ENCODE data around the gene TOMM70.
"Not testable (repeated sequence)": the region's sequence is repeated elsewhere in the genome, so short reads cannot be mapped to it uniquely, and the experiment has no call there.

Gene TOMM70

DNA sequence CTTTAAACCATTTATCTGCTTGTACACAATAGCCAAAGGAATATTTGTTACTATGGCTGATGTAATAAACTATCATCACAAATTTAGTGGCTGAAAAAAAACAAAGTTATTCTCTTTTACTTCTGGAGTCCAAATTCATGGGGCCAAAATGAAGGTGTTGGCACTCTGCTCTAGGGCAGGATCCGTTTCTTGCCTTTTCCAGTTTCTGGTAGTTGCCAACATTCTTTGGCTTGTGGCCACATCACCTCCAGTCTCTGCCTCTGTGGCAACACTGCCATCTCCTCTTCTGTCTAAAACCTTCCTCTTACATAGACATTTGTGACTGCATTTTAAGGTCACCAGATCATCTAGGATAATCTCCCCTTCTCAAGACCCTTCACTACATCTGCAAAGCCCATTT lies 39.0 kb downstream of the TOMM70 start:
- no peak for DNase-seq

- no peak for DNase-seq
Measured at GRCh38 chr3:100360757-100361496, 40.0 kb downstream of the TOMM70 start.

DNA sequence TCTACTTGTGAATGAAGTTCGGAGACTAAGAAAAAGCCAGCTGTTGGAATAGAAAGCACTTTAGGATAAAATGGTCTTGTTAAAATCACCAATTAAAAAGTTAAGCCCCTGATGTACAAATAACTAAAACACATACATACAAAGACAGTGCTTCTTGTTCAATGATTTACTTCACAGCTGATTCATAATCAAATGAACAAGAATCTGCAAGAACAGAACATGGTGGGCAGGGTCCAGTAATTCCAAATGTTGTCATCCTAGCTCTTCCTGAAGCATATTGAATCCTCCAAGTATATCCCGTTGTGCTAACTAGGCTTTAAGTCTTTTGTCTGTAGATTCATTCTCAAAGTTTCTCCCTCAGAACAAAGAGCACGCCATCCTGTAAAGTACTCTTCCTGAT lies 41.9 kb downstream of the TOMM70 start:
- no peak for DNase-seq

- no peak for DNase-seq
Measured at GRCh38 chr3:100358413-100358812, 42.5 kb downstream of the TOMM70 start.

GRCh38 chr3:100354850-100355249 lies 46.0 kb downstream of the TOMM70 start:
- no peak for DNase-seq

- no peak for DNase-seq
Measured at GRCh38 chr3:100352296-100353231, 48.3 kb downstream of the TOMM70 start.

- not testable (repeated sequence) for DNase-seq
Measured at GRCh38 chr3:100351770-100352169, 49.1 kb downstream of the TOMM70 start.

DNA sequence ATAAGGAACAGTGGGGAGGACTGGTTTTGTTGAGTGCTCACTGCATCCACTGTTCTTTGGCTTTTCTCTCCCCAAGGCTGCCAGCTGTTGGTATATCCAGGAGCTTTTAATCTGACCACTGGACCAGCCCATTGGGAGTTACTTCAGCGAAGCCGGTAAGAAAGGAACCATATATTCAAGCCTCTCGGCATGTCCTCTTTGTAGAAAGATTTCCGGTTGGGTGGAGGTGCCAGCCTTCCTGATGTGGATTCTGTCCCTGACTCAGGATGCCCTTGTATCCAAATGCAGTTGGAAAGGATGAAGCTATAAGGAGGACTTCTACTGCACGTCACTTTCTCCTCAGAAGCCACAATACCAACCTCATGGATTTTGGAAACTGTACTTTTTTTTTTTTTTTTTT lies 52.2 kb downstream of the TOMM70 start:
- DNase-seq, result no peak

DNA sequence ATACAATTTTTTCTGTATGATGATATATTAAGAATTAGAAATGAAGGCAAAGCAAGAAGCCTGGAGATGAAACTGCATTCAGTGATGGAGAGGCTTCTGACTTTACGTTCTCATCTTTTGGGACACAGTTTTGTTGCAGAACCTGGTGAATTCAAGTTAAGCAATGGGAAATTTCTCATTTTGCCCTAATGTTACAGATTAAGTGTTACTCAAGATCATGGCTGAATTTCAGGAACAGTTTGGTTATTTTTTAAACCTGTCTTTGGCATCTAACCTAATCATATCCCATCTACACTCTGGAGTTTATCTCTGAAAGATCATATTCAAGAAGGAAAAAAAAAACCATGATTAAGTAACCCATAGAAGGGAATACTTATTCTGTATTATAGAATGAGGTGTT lies 60.4 kb downstream of the TOMM70 start:
- DNase-seq, result no peak

DNA sequence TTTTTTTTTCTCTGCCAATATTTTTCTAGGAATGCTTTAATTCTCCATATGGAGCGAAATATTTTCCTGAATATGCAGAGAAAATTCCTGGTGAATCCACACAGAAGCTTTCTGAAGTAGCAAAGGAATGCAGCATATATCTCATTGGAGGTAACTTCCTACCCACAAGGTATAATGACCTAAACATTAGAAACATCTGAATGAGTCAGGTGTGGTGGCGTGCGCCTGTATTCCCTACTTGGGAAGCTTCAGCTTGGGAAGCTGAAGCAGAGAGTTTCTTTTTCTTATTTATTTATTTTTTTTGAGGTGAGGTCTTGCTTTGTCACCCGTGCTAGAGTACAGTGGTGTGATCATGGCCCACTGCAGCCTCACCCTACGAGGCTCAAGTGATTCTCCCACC lies 61.1 kb downstream of the TOMM70 start:
- DNase-seq, result no peak

DNA sequence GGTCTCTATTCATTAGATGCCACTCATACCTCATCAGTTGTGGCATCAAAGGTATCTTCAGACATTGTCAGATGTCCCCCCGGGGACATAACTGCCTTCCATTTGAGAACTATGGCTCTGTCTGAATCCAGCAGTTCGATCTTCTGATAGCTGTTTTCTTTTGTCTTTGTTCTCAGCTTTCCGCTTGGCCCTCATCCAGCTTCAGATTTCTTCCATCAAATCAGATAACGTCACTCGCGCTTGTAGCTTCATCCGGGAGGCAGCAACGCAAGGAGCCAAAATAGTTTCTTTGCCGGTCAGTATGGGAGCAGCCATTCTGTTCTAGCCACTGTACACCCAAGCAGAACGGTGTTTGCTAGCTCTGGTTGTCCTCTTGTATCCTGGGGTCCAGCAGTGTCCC lies 62.0 kb downstream of the TOMM70 start:
- DNase-seq, result no peak

DNA sequence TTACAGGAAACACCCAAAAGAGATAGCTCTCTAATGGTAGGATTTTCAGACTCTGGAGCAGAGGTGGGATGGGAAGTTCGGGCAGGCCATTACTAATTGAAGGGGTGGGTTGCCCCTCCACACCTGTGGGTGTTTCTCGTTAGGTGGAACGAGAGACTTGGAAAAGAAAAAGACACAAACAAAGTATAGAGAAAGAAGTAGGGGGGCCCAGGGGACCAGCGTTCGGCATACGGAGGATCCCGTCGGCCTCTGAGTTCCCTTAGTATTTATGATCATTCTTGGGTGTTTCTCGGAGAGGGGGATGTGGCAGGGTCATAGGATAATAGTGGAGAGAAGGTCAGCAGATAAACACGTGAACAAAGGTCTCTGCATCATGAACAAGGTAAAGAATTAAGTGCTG lies 64.7 kb downstream of the TOMM70 start:
- not testable (repeated sequence) for DNase-seq

- DNase-seq, result no peak
Measured at GRCh38 chr3:100335434-100335833, 65.5 kb downstream of the TOMM70 start.

GRCh38 chr3:100334488-100335351 lies 66.2 kb downstream of the TOMM70 start, which contains the start of gene NIT2:
Gene NIT2 (plus strand): TSS chr3:100334757. CDS start chr3:100334792, 35 bp downstream.
- DNase-seq, result peak; percentile 53 to 68 (median 60)

DNA sequence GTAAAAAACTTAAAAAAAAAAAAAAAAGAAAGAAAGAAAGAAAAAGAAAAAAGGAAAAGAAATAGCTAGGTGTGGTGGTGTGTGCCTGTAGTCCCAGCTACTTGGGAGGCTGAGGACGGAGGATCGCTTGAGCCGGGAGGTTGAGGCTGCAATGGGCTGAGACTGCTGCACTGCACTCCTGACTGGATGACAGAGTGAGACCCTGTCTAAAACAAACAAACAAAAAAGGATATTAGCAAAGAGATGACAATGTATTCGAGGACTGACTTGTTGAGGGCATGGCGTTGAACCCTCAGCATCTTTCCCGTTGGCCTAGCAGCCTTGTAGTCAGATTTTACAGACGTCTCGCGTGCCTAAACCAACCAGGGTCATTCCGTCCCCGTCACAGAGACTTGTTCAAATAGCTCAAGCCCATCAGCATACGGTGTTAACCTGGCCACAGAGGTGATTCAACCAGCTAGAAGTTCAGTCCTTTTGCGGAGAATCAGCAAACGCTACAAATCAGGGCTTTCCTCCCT lies 66.9 kb downstream of the TOMM70 start:
- DNase-seq, result no peak

DNA sequence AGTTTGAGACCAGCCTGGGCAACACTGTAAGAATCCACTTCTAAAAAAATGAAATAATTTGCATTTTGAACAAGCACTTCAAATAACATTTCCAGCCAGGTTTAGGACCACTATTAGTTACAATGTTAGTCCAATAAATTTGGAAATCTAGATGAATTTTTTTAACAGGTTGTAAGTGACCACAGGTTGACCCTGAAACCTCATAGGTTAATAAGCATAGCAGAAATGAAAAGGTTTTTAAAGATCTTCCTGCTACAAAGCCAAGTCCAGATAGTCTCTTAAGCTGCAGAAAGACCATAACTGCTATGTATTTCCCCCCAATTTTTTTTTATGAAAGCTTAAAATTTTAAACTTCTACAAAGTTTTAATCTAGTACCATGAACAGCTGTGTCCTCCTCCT lies 67.8 kb downstream of the TOMM70 start:
- no peak for DNase-seq

- no peak for DNase-seq
Measured at GRCh38 chr3:100331660-100332059, 69.2 kb downstream of the TOMM70 start.

GRCh38 chr3:100330651-100331050 lies 70.2 kb downstream of the TOMM70 start:
- DNase-seq, result no peak

- no peak for DNase-seq
Measured at GRCh38 chr3:100329800-100330489, 70.9 kb downstream of the TOMM70 start.

DNA sequence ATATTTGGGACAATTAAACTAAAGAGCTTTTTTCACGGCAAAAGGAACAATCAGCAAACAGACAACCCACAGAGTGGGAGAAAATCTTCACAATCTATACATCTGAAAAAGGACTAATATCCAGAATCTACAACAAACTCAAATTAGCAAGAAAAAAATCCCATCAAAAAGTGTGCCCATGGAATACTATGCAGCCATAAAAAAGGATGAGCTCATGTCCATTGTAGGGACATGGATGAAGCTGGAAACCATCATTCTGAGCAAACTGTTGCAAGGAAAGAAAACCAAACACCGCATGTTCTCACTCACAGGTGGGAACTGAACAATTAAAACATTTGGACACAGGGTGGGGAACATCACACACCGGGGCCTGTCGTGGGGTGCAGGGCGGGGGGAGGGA lies 73.5 kb downstream of the TOMM70 start:
- DNase-seq, result not testable (repeated sequence)

GRCh38 chr3:100325827-100326226 lies 75.1 kb downstream of the TOMM70 start:
- DNase-seq, result no peak

DNA sequence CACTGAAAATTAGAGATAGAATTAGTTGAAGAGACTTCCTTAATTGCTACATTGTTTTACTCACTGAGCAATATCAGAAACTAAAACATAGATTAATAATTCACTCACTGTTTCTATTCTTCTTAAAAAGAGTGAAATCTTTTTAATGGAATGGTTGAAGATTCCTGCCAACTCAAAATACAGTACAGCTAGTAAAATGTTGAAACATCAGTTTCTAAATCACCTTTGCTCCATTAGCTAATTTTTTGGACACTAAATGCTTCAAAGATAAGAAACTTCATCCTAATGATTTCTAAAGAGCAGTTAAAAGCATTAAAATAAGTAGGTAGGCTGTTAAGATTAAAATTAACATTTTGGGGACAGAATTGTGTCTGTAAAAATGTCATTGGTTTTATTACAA lies 76.8 kb downstream of the TOMM70 start:
- DNase-seq, result no peak

Data from activated CD4-positive, CD25-positive, alpha-beta regulatory T cell (primary cell).